Mesothelial cell of epicardium (in vitro differentiated cells): Measurements from ENCODE around the gene KLHL30. TPM values are rescaled to one million over a fixed set of nuclear protein-coding genes. Genes with fewer than 3 reads are reported as not detected.

Source experiments
- DNase-seq, 2 experiments: peaks; one replicate each; pipeline ENCODE4 v3.0.0; 2021; ENCODE audit warnings: low spot score in 2 of 2; ENCODE audit not compliant: unreplicated experiment in 2 of 2
- H3K27ac Mint-ChIP-seq: 2 replicates; pipeline ENCODE4 v1.8.0; 2021; ENCODE audit warnings: mixed read lengths
- H3K27me3 Mint-ChIP-seq: 2 replicates; pipeline ENCODE4 v1.8.0; 2021; ENCODE audit warnings: low read depth, mixed read lengths
- H3K36me3 Mint-ChIP-seq: 2 replicates; pipeline ENCODE4 v1.8.0; 2021; ENCODE audit warnings: mixed read lengths
- H3K4me1 Mint-ChIP-seq: 2 replicates; pipeline ENCODE4 v1.8.0; 2021; ENCODE audit warnings: mixed read lengths
- H3K4me3 Mint-ChIP-seq: 2 replicates; pipeline ENCODE4 v1.8.0; 2021; ENCODE audit warnings: mild to moderate bottlenecking, moderate library complexity, mixed read lengths
- H3K9me3 Mint-ChIP-seq: 2 replicates; pipeline ENCODE4 v1.8.0; 2021; ENCODE audit warnings: mixed read lengths
- CTCF ChIP-seq: fragments of 200-600 bp; sonication (generic); IDR thresholded peaks from one replicate; pipeline ENCODE4 v1.5.0; 2021; ENCODE audit warnings: antibody characterized with exemption; ENCODE audit not compliant: unreplicated experiment
- total RNA-seq: library from RNA; stranded (reverse); gene quantifications from 3 replicates; pipeline ENCODE4 v1.2.1, GENCODE V29; 2021

KLHL30 gene
- total RNA-seq, 1 donor from 2014 or later = 0.16 TPM

- H3K4me1 Mint-ChIP-seq = no peaks in the 10 kb centered on the region
- H3K27ac Mint-ChIP-seq = no peak overlapping the region
- no peaks in the 10 kb centered on the region for H3K27me3 Mint-ChIP-seq
- no peak for TF ChIP-seq CTCF
- H3K9me3 Mint-ChIP-seq = no peaks in the 10 kb centered on the region
- H3K4me3 Mint-ChIP-seq = no peak overlapping the region
- DNase-seq = no peak
- no peaks in the 10 kb centered on the region for H3K36me3 Mint-ChIP-seq
These were observed 5.7 kb upstream of the KLHL30 start for GRCh38 chr2:238132463-238133450.

GRCh38 chr2:238133499-238134392, 4.7 kb upstream of the KLHL30 start:
- H3K27me3 Mint-ChIP-seq = no peaks in the 10 kb centered on the region
- H3K9me3 Mint-ChIP-seq = no peaks in the 10 kb centered on the region
- H3K4me1 Mint-ChIP-seq = no peaks in the 10 kb centered on the region
- no peaks in the 10 kb centered on the region for H3K36me3 Mint-ChIP-seq
- no peak overlapping the region for H3K27ac Mint-ChIP-seq
- H3K4me3 Mint-ChIP-seq = no peak overlapping the region
- DNase-seq = no peak
- no peak for TF ChIP-seq CTCF

DNA sequence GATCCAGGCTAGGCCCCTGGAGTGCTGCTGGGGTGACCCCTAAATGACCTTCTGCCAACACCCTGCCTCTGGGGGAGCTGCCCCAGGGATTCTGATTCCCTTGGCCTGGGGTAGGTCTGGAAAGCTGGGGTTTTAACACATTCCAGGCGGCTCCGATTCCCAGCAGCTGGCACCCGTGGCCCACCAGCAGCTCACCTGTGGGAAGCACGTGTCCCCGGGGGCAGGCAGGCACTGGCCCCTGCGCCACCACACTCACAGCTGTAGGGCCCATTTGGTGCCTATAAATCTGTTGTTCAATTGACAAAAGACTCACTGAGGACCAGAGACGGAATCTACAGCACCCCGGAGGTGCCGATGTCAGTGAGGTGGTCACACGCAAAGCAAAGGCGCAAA, 4.1 kb upstream of the KLHL30 start:
- no peaks in the 10 kb centered on the region for H3K9me3 Mint-ChIP-seq
- H3K27me3 Mint-ChIP-seq = no peaks in the 10 kb centered on the region
- no peaks in the 10 kb centered on the region for H3K4me1 Mint-ChIP-seq
- no peak overlapping the region for H3K27ac Mint-ChIP-seq
- TF ChIP-seq CTCF = no peak
- DNase-seq = no peak
- no peak overlapping the region for H3K4me3 Mint-ChIP-seq
- H3K36me3 Mint-ChIP-seq = no peaks in the 10 kb centered on the region

- Mint-ChIP-seq H3K9me3 (no peaks in the 10 kb centered on the region), H3K27ac (no peak overlapping the region), H3K4me3 (no peak overlapping the region), H3K27me3 (no peaks in the 10 kb centered on the region), H3K4me1 (no peaks in the 10 kb centered on the region), H3K36me3 (no peaks in the 10 kb centered on the region)
- no peak for TF ChIP-seq CTCF
- DNase-seq = no peak
These were observed 2.8 kb upstream of the KLHL30 start for GRCh38 chr2:238135601-238136150.

- Mint-ChIP-seq H3K27ac (no peak overlapping the region), H3K4me1 (peaks cover 8% of the 10 kb centered on the region), H3K36me3 (no peaks in the 10 kb centered on the region), H3K9me3 (no peaks in the 10 kb centered on the region), H3K4me3 (no peak overlapping the region), H3K27me3 (no peaks in the 10 kb centered on the region)
- DNase-seq = no peak
- no peak for TF ChIP-seq CTCF
These were observed 1.5 kb upstream of the KLHL30 start for GRCh38 chr2:238136820-238137537.
